Colonic mucosa (tissue), 4 donors: ENCODE results near the gene PKN2. TPM values are rescaled to one million over a fixed set of nuclear protein-coding genes. Genes with fewer than 3 reads are reported as not detected.
"Not testable (repeated sequence)": the region's sequence is repeated elsewhere in the genome, so short reads cannot be mapped to it uniquely, and the experiment has no call there.

Source experiments
- DNase-seq: peaks from one replicate; pipeline ENCODE4 v3.0.0-alpha.2; 2020
- H3K27ac ChIP-seq: fragments of 200-600 bp; one replicate; pipeline ENCODE4 v1.8.0; 2021
- H3K27me3 ChIP-seq: fragments of 200-600 bp; one replicate; pipeline ENCODE4 v1.8.0; 2021
- H3K36me3 ChIP-seq: fragments of 200-600 bp; one replicate; pipeline ENCODE4 v1.8.0; 2021
- H3K4me1 ChIP-seq: fragments of 200-600 bp; one replicate; pipeline ENCODE4 v1.8.0; 2021; ENCODE audit warnings: mild to moderate bottlenecking
- H3K4me3 ChIP-seq: fragments of 200-600 bp; one replicate; pipeline ENCODE4 v1.8.0; 2021
- H3K9ac ChIP-seq, 2 donors: one replicate each; pipeline ENCODE4 v1.7.0; 2013; ENCODE audit warnings: control low read depth in 2 of 2, low read depth in 2 of 2, low read length in 2 of 2
- H3K9me3 ChIP-seq: fragments of 200-600 bp; one replicate; pipeline ENCODE4 v1.8.0; 2021
- intact Hi-C: fragments of 100-400 bp; cut with DNase I; formaldehyde crosslinking; loops from one replicate; pipeline ENCODE4 v1.14.1; 2022
- total RNA-seq, 2 donors: library from RNA; stranded (reverse); fragmentation: NEBNext Ultra II Directional in 1 of 2; extraction: Animal tissue kit (Norgen Biotek cat#: 25700) in 1 of 2; gene quantifications; one replicate each; pipeline ENCODE4 v1.2.1, GENCODE V29; 2021
- TF ChIP-seq, protein P1 (sequence below): fragments of 200-600 bp; IDR thresholded peaks from one replicate; pipeline ENCODE4 v1.8.0; 2022; ENCODE audit warnings: antibody characterized with exemption, mild to moderate bottlenecking
- donor health status: healthy.
- donor health status: DM: no; HTN: no; CAD: no.
- donor health status: DM: no; HTN: no; CAD: no.

PKN2 gene
- total RNA-seq, 2 donors from 2014 or later = 41.1 to 60.5 TPM

DNA sequence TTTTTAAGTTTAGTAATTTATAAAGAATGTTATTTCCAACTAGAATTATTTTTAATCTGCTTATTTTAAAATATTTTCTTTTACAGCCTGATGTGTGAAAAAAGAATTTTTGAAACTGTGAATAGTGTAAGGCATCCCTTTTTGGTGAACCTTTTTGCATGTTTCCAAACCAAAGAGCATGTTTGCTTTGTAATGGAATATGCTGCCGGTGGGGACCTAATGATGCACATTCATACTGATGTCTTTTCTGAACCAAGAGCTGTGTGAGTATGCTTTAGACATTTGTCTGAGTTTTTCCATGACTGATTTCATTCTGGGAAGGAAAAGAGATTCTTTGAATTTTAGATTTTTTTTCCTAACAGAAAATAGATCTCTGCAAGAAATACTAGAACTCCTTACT is 129.4 kb downstream of the PKN2 start:
- Histone ChIP-seq H3K27me3 (no peaks in the 10 kb centered on the region), H3K27ac (no peak overlapping the region), H3K9ac (no peak overlapping the region), H3K4me3 (no peak overlapping the region), H3K36me3 (no peaks in the 10 kb centered on the region), H3K4me1 (no peaks in the 10 kb centered on the region), H3K9me3 (no peaks in the 10 kb centered on the region)
- TF ChIP-seq, protein P1, sequence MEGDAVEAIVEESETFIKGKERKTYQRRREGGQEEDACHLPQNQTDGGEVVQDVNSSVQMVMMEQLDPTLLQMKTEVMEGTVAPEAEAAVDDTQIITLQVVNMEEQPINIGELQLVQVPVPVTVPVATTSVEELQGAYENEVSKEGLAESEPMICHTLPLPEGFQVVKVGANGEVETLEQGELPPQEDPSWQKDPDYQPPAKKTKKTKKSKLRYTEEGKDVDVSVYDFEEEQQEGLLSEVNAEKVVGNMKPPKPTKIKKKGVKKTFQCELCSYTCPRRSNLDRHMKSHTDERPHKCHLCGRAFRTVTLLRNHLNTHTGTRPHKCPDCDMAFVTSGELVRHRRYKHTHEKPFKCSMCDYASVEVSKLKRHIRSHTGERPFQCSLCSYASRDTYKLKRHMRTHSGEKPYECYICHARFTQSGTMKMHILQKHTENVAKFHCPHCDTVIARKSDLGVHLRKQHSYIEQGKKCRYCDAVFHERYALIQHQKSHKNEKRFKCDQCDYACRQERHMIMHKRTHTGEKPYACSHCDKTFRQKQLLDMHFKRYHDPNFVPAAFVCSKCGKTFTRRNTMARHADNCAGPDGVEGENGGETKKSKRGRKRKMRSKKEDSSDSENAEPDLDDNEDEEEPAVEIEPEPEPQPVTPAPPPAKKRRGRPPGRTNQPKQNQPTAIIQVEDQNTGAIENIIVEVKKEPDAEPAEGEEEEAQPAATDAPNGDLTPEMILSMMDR = no peak
- intact Hi-C loops = no loop called here
- DNase-seq = no peak

DNA sequence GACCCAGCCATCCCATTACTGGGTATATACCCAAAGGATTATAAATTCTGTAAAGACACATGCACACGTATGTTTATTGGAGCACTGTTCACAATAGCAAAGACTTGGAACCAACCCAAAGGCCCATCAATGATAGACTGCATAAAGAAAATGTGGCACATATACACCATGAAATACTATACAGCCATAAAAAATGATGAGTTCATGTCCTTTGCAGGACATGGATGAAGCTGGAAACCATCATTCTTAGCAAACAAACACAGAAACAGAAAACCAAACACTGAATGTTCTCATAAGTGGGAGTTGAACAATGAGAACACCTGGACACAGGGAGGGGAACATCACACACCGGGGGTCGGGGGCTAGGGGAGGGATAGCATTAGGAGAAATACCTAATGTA is 135.6 kb downstream of the PKN2 start:
- H3K4me3 ChIP-seq, H3K4me1 ChIP-seq, H3K36me3 ChIP-seq, intact Hi-C loops, H3K9me3 ChIP-seq, H3K27me3 ChIP-seq, DNase-seq, H3K27ac ChIP-seq, H3K9ac ChIP-seq: not testable (repeated sequence)

DNA sequence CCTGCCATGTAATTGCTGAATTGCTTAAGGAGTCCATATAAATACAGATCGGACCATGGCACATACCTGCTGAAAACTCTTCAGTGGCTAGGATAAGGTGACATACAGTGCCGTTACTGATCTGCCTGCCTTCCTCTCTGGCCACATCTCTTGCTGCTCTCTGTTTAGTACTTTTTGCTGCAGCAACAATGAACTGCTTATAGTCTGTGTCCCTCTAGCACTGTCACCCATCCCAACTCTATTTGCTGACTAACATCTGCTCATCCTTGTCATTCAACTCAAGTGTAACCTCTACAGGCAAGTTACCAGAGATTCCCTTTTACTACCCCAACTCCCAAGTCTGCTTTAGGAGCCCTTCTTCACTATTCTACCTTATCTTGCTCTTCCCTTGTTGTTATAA is 141.6 kb downstream of the PKN2 start:
- Histone ChIP-seq H3K4me1 (no peaks in the 10 kb centered on the region), H3K27me3 (no peaks in the 10 kb centered on the region), H3K36me3 (no peaks in the 10 kb centered on the region), H3K9ac (no peak overlapping the region), H3K4me3 (no peak overlapping the region), H3K27ac (no peak overlapping the region), H3K9me3 (no peaks in the 10 kb centered on the region)
- TF ChIP-seq, protein P1 = no peak
- intact Hi-C loops = no loop called here
- no peak for DNase-seq

DNA sequence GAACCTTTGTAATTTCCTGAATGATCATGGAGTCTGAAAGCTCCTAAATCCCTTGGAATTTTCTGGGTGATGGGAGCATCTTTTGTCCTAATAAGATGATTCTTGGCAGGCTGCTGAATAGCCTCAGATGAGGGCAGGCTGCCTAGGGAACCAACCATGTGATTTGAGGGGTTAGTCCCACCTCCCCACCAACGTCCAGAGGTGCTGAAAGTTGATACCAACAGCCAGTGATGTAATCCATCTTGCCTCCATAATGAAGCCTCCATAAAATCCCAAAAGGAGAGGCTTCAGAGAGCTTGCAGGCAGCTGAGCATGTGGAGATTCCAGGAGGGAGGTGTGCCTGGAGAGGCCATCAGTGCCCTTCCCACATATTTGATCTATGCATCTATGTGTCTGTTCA is 163.6 kb downstream of the PKN2 start:
- TF ChIP-seq, protein P1 = no peak
- Histone ChIP-seq H3K36me3 (peaks cover 5% of the 10 kb centered on the region), H3K9me3 (no peaks in the 10 kb centered on the region), H3K27me3 (no peaks in the 10 kb centered on the region), H3K4me3 (no peak overlapping the region), H3K27ac (no peak overlapping the region), H3K4me1 (no peaks in the 10 kb centered on the region), H3K9ac (no peak overlapping the region)
- DNase-seq = no peak
- intact Hi-C loops = no loop called here

DNA sequence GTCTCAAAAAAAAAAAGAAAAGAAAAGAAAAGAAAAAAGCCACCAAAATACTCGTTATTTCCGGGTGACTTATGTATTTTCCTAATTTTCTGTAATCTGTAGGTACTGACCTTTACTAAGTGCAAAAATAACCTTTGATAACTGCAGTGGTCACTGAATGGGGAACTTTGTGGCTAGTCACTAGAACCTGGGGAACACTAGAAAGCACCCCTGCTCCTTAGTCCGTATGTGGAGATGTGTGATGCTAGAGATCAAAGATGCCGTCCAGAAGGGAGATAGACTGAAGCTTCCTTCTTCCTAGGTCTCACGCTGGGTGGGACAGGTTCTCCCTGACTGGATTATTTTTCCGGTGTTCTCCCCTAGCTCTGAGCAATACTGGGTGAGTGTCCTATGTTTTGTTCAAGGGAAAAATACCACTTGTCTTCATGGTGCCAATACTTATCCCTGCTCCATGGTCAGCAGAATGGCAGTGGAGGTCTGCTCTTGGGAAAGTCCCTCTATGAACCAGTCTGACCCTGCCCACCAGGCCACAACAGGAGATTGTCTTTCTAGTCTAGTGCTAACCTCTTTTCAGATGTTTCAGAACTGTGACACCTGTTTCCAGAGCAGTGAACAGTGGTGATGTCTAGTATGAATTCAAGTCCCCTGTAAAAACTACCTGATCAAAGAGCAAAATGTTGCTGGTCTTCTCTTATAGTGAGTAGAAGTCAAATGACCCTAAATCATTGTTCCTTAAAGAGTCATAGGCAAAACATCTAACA is 167.4 kb downstream of the PKN2 start:
- no peak for DNase-seq
- Histone ChIP-seq H3K27me3 (no peaks in the 10 kb centered on the region), H3K36me3 (peaks cover 5% of the 10 kb centered on the region), H3K9ac (no peak overlapping the region), H3K27ac (no peak overlapping the region), H3K4me1 (no peaks in the 10 kb centered on the region), H3K9me3 (no peaks in the 10 kb centered on the region), H3K4me3 (no peak overlapping the region)
- intact Hi-C loops = no loop called here
- TF ChIP-seq, protein P1 = no peak

DNA sequence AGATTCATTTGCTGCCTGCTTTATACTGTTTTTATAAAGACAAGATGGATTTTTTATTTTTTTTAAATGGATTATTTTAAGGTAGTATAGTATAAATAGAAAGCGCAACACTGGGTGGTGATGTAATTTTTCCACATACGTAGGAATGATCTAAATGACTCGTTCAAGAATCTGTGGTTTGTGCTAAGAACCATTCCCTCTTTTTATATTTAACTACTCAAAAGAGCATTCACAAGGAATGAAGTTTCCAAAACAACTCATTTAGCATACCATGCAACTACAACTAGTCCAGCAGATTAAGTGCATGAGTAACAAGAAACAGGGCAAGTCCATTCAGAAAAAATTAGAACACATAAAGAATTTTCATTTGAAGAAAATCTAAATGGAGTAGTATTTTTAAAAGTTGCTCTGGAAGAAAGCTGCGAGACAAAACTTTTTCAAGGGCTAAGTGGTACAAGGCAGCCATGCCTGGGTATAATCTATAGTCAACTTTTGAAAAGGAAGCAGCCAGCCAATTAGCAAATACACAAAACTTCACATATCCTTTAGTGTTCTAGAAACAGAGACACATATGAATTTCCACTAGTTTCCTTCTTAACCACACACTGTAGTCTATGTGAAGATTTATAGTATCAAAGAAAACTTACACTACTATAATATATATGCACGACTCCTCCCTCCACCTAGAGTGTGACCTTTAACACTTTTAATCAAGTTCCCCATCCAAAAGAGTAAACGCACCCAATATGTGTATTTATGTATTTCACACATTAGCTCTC is 183.9 kb downstream of the PKN2 start:
- Histone ChIP-seq H3K4me1 (no peaks in the 10 kb centered on the region), H3K36me3 (no peaks in the 10 kb centered on the region), H3K9me3 (no peaks in the 10 kb centered on the region), H3K27me3 (no peaks in the 10 kb centered on the region), H3K9ac (no peak overlapping the region), H3K27ac (no peak overlapping the region), H3K4me3 (no peak overlapping the region)
- TF ChIP-seq, protein P1 = no peak
- intact Hi-C loops = no loop called here
- no peak for DNase-seq

DNA sequence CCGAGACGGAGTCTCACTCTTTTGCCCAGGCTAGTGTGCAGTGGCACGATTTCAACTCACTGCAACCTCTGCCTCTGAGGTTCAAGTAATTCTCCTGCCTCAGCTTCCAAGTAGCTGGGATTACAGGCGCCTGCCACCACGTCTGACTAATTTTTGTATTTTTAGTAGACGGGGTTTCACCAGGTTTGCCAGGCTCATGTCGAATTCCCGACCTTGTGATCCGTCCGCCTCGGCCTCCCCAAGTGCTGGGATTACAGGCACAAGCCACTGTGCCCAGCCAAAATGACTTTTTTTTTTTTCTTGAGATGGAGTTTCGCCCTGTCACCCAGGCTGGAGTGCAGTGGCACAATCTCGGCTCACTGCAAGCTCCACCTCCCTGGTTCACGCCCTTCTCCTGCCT is 185.6 kb downstream of the PKN2 start:
- H3K27me3 ChIP-seq, H3K36me3 ChIP-seq, H3K9me3 ChIP-seq, H3K4me3 ChIP-seq, H3K27ac ChIP-seq, H3K9ac ChIP-seq, H3K4me1 ChIP-seq, DNase-seq: not testable (repeated sequence)
- intact Hi-C loops = loop anchor here (10.0 kb wide), 2 partner anchors 65 to 215 kb away; no protein-coding TSS in a partner anchor
